SK-N-SH (cell line): ENCODE results near the gene GNAS. TPM values are rescaled to one million over a fixed set of nuclear protein-coding genes. Genes with fewer than 3 reads are reported as not detected.

ENCODE experiments used
- CTCF ChIA-PET: fragments of 300-600, 350-600 bp; formaldehyde crosslinking; extraction: SDS; loops from one replicate; lab custom pipeline; 2021; lab: Yijun Ruan, JAX
- POLR2A ChIA-PET: fragments of 350-600 bp; sonication (Branson Sonifier 250); formaldehyde crosslinking; extraction: SDS; loops from one replicate; lab custom pipeline; 2020; ENCODE audit warnings: antibody characterized with exemption, inconsistent platforms; lab: Yijun Ruan, JAX
- DNase-seq: peaks from one replicate; pipeline ENCODE4 v3.0.0; 2012
- H2AFZ ChIP-seq: fragments of 200-600 bp; sonication (generic); 2 replicates; pipeline ENCODE4 v1.8.1; 2016; ENCODE audit warnings: antibody characterized with exemption, mild to moderate bottlenecking, low read depth
- H3F3A ChIP-seq: fragments of 200-600 bp; sonication (generic); replicated peaks from 2 replicates; pipeline ENCODE3; 2016; ENCODE audit warnings: antibody characterized with exemption, mild to moderate bottlenecking; ENCODE audit not compliant: insufficient read depth
- H3K27ac ChIP-seq, 2 experiments: fragments of 200-500 bp in 1 of 2; fragments of 200-600 bp in 1 of 2; sonication (Bioruptor generic) in 1 of 2; sonication (generic), shearing (Covaris generic) in 1 of 2; 2 replicates each; pipeline versions ENCODE4 v1.5.1 to v1.6.1; 2014 to 2016; ENCODE audit warnings: low read depth in 2 of 2, inconsistent platforms in 1 of 2, low read length in 1 of 2, mild to moderate bottlenecking in 1 of 2, mixed read lengths in 1 of 2
- H3K27me3 ChIP-seq: fragments of 200-600 bp; sonication (generic), shearing (Covaris generic); 2 replicates; pipeline ENCODE4 v1.6.1; 2016; ENCODE audit warnings: mixed run types; ENCODE audit not compliant: insufficient read depth
- H3K36me3 ChIP-seq, 2 experiments: fragments of 200-500 bp in 1 of 2; fragments of 200-600 bp in 1 of 2; sonication (Bioruptor generic) in 1 of 2; sonication (generic) in 1 of 2; replicated peaks in 1 of 2; 2 replicates each; pipeline versions ENCODE3 to v1.5.1; 2014 to 2016; ENCODE audit warnings: low read length in 1 of 2, mild to moderate bottlenecking in 1 of 2; ENCODE audit not compliant: insufficient read depth in 2 of 2, control insufficient read depth in 1 of 2
- H3K4me1 ChIP-seq, 2 experiments: fragments of 200-500 bp in 1 of 2; fragments of 200-600 bp in 1 of 2; sonication (Bioruptor generic) in 1 of 2; sonication (generic), shearing (Covaris generic) in 1 of 2; 2 replicates each; pipeline versions ENCODE4 v1.5.1 to v1.6.1; 2014 to 2016; ENCODE audit warnings: low read depth in 1 of 2, low read length in 1 of 2, mixed run types in 1 of 2; ENCODE audit not compliant: insufficient read depth in 2 of 2, control insufficient read depth in 1 of 2
- H3K4me2 ChIP-seq: fragments of 200-600 bp; sonication (generic), shearing (Covaris generic); 2 replicates; pipeline ENCODE4 v1.6.1; 2017; ENCODE audit warnings: mixed run types
- H3K4me3 ChIP-seq, 2 experiments: fragments of 200-500 bp in 1 of 2; fragments of 200-600 bp in 1 of 2; sonication (Bioruptor generic) in 1 of 2; sonication (generic), shearing (Covaris generic) in 1 of 2; 2 replicates each; pipeline versions ENCODE4 v1.5.1 to v1.8.1; 2014 to 2016; ENCODE audit warnings: low read depth in 2 of 2, inconsistent platforms in 1 of 2, low read length in 1 of 2, mild to moderate bottlenecking in 1 of 2, mixed read lengths in 1 of 2, moderate library complexity in 1 of 2
- H3K79me2 ChIP-seq: fragments of 200-600 bp; sonication (generic); 2 replicates; pipeline ENCODE4 v1.8.1; 2017; ENCODE audit warnings: mild to moderate bottlenecking; ENCODE audit not compliant: insufficient read depth
- H3K9ac ChIP-seq: fragments of 200-600 bp; sonication (generic); 2 replicates; pipeline ENCODE4 v1.6.1; 2017; ENCODE audit warnings: mixed run types
- H3K9me2 ChIP-seq: fragments of 200-600 bp; sonication (generic); 2 replicates; pipeline ENCODE4 v1.6.1; 2017; ENCODE audit warnings: mixed run types
- H3K9me3 ChIP-seq: fragments of 200-600 bp; sonication (generic); 2 replicates; pipeline ENCODE4 v1.6.1; 2017; ENCODE audit warnings: mixed run types, mild to moderate bottlenecking, moderate library complexity
- H4K20me1 ChIP-seq: fragments of 200-600 bp; sonication (generic); 2 replicates; pipeline ENCODE4 v1.6.1; 2017; ENCODE audit warnings: mild to moderate bottlenecking, mixed run types; ENCODE audit not compliant: insufficient read depth
- ELF1 ChIP-seq: IDR thresholded peaks from 2 replicates; pipeline ENCODE4 v1.4.0; 2012
- EZH2phosphoT487 ChIP-seq: fragments of 200-600 bp; sonication (generic); IDR thresholded peaks from 2 replicates; pipeline ENCODE4 v1.6.1; 2017; ENCODE audit warnings: low read depth, mixed run types, mild to moderate bottlenecking, antibody characterized with exemption, moderate library complexity, borderline replicate concordance
- FOSL2 ChIP-seq: IDR thresholded peaks from 2 replicates; pipeline ENCODE4 v1.4.0; 2012; ENCODE audit warnings: low read depth, mild to moderate bottlenecking, moderate library complexity, borderline replicate concordance
- FOXJ3 ChIP-seq: sonication (generic); formaldehyde crosslinking; IDR thresholded peaks from 2 replicates; pipeline ENCODE4 v1.5.1; 2020; ENCODE audit warnings: mild to moderate bottlenecking, missing genetic modification reagents
- MEF2A ChIP-seq: IDR thresholded peaks from 2 replicates; pipeline ENCODE4 v1.4.0; 2012; ENCODE audit warnings: low read depth, borderline replicate concordance
- NFIC ChIP-seq: IDR thresholded peaks from 2 replicates; pipeline ENCODE4 v1.4.0; 2012; ENCODE audit warnings: borderline replicate concordance
- POLR2AphosphoS5 ChIP-seq: IDR thresholded peaks from 2 replicates; pipeline ENCODE4 v1.6.1; 2012; ENCODE audit warnings: low read depth, low read length
- RCOR1 ChIP-seq: fragments of 150-350 bp; IDR thresholded peaks from 2 replicates; pipeline ENCODE4 v1.6.1; 2017; ENCODE audit warnings: antibody characterized with exemption, low read length
- SIN3A ChIP-seq: IDR thresholded peaks from 2 replicates; pipeline ENCODE4 v1.6.1; 2012; ENCODE audit warnings: low read depth, mild to moderate bottlenecking, low read length, moderate library complexity, borderline replicate concordance
- TAF1 ChIP-seq: IDR thresholded peaks from 2 replicates; pipeline ENCODE4 v1.6.1; 2012; ENCODE audit warnings: low read depth, mild to moderate bottlenecking, low read length, moderate library complexity, borderline replicate concordance
- TEAD4 ChIP-seq: IDR thresholded peaks from 2 replicates; pipeline ENCODE4 v1.4.0; 2012; ENCODE audit warnings: mild to moderate bottlenecking, borderline replicate concordance; ENCODE audit not compliant: insufficient read depth
- YY1 ChIP-seq: IDR thresholded peaks from 2 replicates; pipeline ENCODE4 v1.4.0; 2012; ENCODE audit warnings: low read depth, mild to moderate bottlenecking
- WGBS: methylation state at CpG from one replicate; pipeline ENCODE4 v1.1.6; 2017; ENCODE audit warnings: low lambda C conversion rate; 5-methylcytosine and 5-hydroxymethylcytosine counted together
- polyA plus RNA-seq, 3 experiments: library from polyadenylated mRNA; depleted of rRNA; stranded (reverse); fragments of >200 nt; gene quantifications; 2 replicates each; pipeline ENCODE4 v1.2.3, GENCODE V29; 2012
- TF ChIP-seq, protein P1 (sequence below): IDR thresholded peaks from 2 replicates; pipeline ENCODE4 v1.4.0; 2012; ENCODE audit warnings: low read depth, borderline replicate concordance
- TF ChIP-seq, protein P2 (sequence below): fragments of 150-350 bp; IDR thresholded peaks from 2 replicates; pipeline ENCODE4 v1.6.1; 2017; ENCODE audit warnings: antibody characterized with exemption, low read length, low read depth, borderline replicate concordance
- TF ChIP-seq, protein P3 (sequence below): IDR thresholded peaks from 2 replicates; pipeline ENCODE4 v1.4.0; 2012; ENCODE audit warnings: low read depth, borderline replicate concordance
- TF ChIP-seq, protein P4 (sequence below): fragments of 150-350 bp; IDR thresholded peaks from 2 replicates; pipeline ENCODE4 v1.6.1; 2016; ENCODE audit warnings: mild to moderate bottlenecking, low read depth, low read length

Gene GNAS
- polyA plus RNA-seq, 1 of the 3 experiments (the other 2 are of a cell fraction): 1,562 TPM

DNA sequence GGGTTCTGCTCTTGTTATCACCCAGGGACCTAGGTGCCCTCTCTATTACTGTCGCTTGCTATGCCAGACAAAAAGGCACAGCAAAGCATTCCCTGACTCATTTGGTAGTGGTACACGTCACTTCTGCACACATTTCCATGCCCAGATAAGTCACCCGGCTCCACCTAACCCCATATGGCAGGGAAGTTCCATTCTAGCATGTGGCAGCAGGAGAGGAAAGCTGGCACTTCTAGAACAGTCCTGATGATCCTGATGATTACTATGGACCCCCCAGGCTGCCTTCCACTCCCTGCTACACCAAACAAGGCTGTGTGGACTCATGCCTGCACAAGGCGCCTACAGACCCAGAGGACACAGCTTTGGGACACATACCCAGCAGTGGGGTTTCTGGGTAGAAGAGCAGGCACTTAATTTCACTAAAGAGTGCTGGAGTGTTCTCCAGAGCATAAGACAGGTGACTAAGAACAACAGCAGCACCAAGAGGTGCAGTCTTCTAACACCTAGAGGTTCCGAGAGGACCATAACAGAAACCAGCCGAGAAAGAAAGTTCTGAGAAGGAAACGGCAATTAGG lies 75.1 kb downstream of the GNAS start:
- CTCF ChIA-PET: no interaction called here
- POLR2A ChIA-PET: no interaction called here
- H3K9me2 ChIP-seq: no peaks in the 10 kb centered on the region
- no peaks in the 10 kb centered on the region for H4K20me1 ChIP-seq
- H2AFZ ChIP-seq: no peak overlapping the region
- H3K36me3 ChIP-seq: no peaks in the 10 kb centered on the region
- DNase-seq: no peak
- no peaks in the 10 kb centered on the region for H3K27me3 ChIP-seq
- H3K4me2 ChIP-seq: no peak overlapping the region
- H3K79me2 ChIP-seq: no peaks in the 10 kb centered on the region
- H3K27ac ChIP-seq: no peak overlapping the region
- no peaks in the 10 kb centered on the region for H3F3A ChIP-seq
- H3K4me1 ChIP-seq: no peaks in the 10 kb centered on the region
- TF ChIP-seq SIN3A (no peak), ELF1 (no peak), TEAD4 (no peak), POLR2AphosphoS5 (no peak), RCOR1 (no peak), NFIC (no peak), EZH2phosphoT487 (no peak)
- TF ChIP-seq, protein P1, sequence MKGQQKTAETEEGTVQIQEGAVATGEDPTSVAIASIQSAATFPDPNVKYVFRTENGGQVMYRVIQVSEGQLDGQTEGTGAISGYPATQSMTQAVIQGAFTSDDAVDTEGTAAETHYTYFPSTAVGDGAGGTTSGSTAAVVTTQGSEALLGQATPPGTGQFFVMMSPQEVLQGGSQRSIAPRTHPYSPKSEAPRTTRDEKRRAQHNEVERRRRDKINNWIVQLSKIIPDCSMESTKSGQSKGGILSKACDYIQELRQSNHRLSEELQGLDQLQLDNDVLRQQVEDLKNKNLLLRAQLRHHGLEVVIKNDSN: no peak
- TF ChIP-seq, protein P2, sequence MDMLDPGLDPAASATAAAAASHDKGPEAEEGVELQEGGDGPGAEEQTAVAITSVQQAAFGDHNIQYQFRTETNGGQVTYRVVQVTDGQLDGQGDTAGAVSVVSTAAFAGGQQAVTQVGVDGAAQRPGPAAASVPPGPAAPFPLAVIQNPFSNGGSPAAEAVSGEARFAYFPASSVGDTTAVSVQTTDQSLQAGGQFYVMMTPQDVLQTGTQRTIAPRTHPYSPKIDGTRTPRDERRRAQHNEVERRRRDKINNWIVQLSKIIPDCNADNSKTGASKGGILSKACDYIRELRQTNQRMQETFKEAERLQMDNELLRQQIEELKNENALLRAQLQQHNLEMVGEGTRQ: no peak
- H3K9ac ChIP-seq: no peak overlapping the region
- H3K9me3 ChIP-seq: no peaks in the 10 kb centered on the region
- no peak overlapping the region for H3K4me3 ChIP-seq
- 67% methylated on average over 6 of the region's 7 CpGs for WGBS

DNA sequence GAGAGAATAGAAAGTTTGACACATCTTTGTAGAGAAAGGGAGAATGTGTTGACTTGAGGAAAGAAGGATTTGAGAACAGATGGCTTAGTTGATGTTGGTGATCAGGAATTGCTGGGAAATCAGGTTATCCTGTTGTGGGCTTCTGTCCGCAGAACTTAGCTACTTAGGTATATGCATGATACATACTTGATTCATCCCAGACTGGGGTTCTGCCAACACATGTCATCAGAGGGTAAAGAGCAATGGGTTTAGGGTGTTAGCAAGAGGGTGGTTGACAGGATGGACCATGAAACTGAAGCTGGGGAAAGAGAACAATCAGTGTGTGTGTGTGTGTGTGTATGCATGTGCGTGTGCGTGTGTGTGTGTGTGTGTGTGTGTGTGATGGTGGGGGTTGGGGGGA lies 78.0 kb downstream of the GNAS start:
- no peaks in the 10 kb centered on the region for H4K20me1 ChIP-seq
- TF ChIP-seq MEF2A: no peak
- TF ChIP-seq, all 33 proteins: peak for 0
- Histone ChIP-seq H3K36me3 (no peaks in the 10 kb centered on the region), H3K4me2 (no peak overlapping the region), H3K27ac (no peak overlapping the region), H3K9ac (no peak overlapping the region), H3K4me3 (no peak overlapping the region), H3K9me3 (no peaks in the 10 kb centered on the region), H2AFZ (no peak overlapping the region), H3K79me2 (no peaks in the 10 kb centered on the region), H3K4me1 (no peaks in the 10 kb centered on the region), H3K9me2 (no peaks in the 10 kb centered on the region), H3K27me3 (no peaks in the 10 kb centered on the region; the same call in 1 of the 2 replicates), H3F3A (no peaks in the 10 kb centered on the region)
- WGBS: 86% methylated on average over 3 of the region's 3 CpGs
- DNase-seq: no peak
- ChIA-PET POLR2A (no interaction called here), CTCF (interaction anchor here (0.9 kb wide), 1 partner anchor 20 kb away, joined by 3 read pairs; no protein-coding TSS in a partner anchor)

DNA sequence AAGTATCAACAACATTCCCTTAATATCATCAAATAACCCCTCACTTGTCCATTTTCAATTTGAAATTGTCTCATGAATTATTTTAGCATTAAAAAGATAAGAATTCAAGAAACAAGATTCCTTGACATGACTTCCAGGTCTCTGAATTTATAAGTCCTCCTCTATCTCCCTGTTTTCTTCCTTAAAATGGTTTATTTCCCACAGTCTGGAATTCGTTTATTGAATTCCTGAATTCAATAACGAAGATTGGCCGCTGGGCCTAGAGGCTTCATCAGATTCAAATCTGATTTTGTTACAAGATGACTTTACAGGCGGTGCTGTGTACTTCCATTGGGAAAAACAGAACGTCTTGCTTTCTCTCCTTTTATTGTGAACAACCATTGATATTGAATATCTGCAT lies 79.7 kb downstream of the GNAS start:
- Histone ChIP-seq H3K4me3 (no peak overlapping the region), H3K4me2 (no peak overlapping the region)
- TF ChIP-seq FOSL2 (no peak), FOXJ3 (CRISPR knock-in tag) (no peak), YY1 (no peak), TAF1 (no peak), NFIC (no peak)
- TF ChIP-seq, protein P3, sequence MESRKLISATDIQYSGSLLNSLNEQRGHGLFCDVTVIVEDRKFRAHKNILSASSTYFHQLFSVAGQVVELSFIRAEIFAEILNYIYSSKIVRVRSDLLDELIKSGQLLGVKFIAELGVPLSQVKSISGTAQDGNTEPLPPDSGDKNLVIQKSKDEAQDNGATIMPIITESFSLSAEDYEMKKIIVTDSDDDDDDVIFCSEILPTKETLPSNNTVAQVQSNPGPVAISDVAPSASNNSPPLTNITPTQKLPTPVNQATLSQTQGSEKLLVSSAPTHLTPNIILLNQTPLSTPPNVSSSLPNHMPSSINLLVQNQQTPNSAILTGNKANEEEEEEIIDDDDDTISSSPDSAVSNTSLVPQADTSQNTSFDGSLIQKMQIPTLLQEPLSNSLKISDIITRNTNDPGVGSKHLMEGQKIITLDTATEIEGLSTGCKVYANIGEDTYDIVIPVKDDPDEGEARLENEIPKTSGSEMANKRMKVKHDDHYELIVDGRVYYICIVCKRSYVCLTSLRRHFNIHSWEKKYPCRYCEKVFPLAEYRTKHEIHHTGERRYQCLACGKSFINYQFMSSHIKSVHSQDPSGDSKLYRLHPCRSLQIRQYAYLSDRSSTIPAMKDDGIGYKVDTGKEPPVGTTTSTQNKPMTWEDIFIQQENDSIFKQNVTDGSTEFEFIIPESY: no peak
- TF ChIP-seq, protein P4, sequence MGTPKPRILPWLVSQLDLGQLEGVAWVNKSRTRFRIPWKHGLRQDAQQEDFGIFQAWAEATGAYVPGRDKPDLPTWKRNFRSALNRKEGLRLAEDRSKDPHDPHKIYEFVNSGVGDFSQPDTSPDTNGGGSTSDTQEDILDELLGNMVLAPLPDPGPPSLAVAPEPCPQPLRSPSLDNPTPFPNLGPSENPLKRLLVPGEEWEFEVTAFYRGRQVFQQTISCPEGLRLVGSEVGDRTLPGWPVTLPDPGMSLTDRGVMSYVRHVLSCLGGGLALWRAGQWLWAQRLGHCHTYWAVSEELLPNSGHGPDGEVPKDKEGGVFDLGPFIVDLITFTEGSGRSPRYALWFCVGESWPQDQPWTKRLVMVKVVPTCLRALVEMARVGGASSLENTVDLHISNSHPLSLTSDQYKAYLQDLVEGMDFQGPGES: no peak
- TF ChIP-seq, all 33 proteins: peak for 0
- Histone ChIP-seq H3K9me3 (no peaks in the 10 kb centered on the region), H3F3A (no peaks in the 10 kb centered on the region), H3K27ac (no peak overlapping the region), H3K79me2 (no peaks in the 10 kb centered on the region), H3K36me3 (no peaks in the 10 kb centered on the region), H3K9me2 (no peaks in the 10 kb centered on the region), H2AFZ (no peak overlapping the region), H3K9ac (no peak overlapping the region), H4K20me1 (no peaks in the 10 kb centered on the region), H3K27me3 (no peaks in the 10 kb centered on the region; the same call in 1 of the 2 replicates), H3K4me1 (no peaks in the 10 kb centered on the region)
- DNase-seq: no peak
- ChIA-PET CTCF (no interaction called here), POLR2A (no interaction called here)
- 60% methylated on average over 5 of the region's 5 CpGs for WGBS
